ENCODE results near the gene OXT. TPM values are rescaled to one million over a fixed set of nuclear protein-coding genes. Genes with fewer than 3 reads are reported as not detected.

OXT gene
- total and polyA plus RNA-seq, 2 of the 13 experiments (the other 11 are each of a cell fraction or from before 2014, with no cell fraction given) = not detected

DNA sequence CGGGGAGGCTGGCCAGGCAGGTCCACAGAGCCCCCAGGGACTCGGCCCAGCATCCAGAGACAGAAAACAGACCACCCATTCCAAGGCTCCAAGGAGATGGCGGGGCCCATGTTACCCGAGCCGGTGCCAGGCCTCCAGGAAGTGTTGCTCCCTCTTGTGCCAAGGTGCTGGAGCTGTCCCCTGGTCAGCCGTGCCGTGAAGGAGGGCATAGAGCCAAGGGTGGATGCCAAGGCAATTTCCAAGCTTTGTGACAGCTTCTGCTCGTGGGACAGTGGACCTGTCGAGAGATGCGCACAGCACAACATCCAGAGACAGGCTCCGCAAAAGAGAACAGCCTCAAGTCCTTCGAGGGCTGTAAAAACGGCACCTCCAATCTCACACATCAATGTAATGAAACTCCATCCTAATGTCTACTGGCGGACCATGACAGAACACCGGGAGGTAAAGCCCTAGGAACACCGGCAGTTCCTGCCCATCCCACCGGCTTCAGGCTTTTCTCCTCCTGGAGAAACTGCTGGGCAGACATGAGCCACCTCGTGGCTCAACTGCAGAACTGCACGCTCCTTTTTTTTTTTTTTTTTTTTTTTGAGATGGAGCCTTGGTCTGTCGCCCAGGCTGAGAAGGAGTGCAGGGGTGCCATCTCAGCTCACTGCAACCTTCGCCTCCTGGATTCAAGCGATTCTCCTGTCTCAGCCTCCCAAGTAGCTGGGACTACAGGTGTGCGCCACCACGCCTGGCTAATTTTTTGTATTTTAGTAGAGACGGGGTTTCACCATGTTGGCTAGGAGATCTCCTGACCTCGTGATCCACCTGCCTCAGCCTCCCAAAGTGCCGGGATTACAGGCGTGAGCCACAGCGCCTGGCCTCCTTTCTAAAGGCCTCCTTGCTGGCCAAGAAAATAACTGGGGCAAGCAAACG, 44.0 kb downstream of the OXT start (continued):
- TF ChIP-seq, protein P1, sequence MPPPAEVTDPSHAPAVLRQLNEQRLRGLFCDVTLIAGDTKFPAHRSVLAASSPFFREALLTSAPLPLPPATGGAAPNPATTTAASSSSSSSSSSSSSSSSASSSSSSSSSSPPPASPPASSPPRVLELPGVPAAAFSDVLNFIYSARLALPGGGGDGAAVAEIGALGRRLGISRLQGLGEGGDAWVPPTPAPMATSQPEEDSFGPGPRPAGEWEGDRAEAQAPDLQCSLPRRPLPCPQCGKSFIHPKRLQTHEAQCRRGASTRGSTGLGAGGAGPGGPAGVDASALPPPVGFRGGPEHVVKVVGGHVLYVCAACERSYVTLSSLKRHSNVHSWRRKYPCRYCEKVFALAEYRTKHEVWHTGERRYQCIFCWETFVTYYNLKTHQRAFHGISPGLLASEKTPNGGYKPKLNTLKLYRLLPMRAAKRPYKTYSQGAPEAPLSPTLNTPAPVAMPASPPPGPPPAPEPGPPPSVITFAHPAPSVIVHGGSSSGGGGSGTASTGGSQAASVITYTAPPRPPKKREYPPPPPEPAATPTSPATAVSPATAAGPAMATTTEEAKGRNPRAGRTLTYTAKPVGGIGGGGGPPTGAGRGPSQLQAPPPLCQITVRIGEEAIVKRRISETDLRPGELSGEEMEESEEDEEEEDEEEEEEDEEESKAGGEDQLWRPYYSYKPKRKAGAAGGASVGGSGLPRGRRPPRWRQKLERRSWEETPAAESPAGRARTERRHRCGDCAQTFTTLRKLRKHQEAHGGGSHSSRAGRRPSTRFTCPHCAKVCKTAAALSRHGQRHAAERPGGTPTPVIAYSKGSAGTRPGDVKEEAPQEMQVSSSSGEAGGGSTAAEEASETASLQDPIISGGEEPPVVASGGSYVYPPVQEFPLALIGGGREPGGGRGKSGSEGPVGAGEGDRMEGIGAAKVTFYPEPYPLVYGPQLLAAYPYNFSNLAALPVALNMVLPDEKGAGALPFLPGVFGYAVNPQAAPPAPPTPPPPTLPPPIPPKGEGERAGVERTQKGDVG (CRISPR knock-in tag; IDR thresholded peaks at IDR 0.05; ENCODE audit: borderline replicate concordance) = no peak
- TF ChIP-seq YEATS4 (CRISPR knock-in tag; IDR thresholded peaks at IDR 0.05; ENCODE audit: borderline replicate concordance) (0 out of 2 replicates have a peak, but pooled peaks have one; percentile 29), ETV5 (CRISPR knock-in tag; IDR thresholded peaks at IDR 0.05; ENCODE audit: borderline replicate concordance) (0 out of 2 replicates have a peak, but pooled peaks have one; percentile 21), ZNF569 (CRISPR knock-in tag; IDR thresholded peaks at IDR 0.05; ENCODE audit: borderline replicate concordance) (no peak), ZNF350 (CRISPR knock-in tag; IDR thresholded peaks at IDR 0.05; ENCODE audit: borderline replicate concordance, low read depth) (peak; percentile 55; the same call in 1 of the 2 replicates), ZNF577 (CRISPR knock-in tag; IDR thresholded peaks at IDR 0.05; ENCODE audit: borderline replicate concordance, low read depth) (no peak), CENPX (CRISPR knock-in tag; IDR thresholded peaks at IDR 0.05) (no peak), MEIS1 (CRISPR knock-in tag; IDR thresholded peaks at IDR 0.05; ENCODE audit: borderline replicate concordance) (peak; percentile 55; the same call in 1 of the 2 replicates), SPEN (CRISPR knock-in tag; IDR thresholded peaks at IDR 0.05; ENCODE audit: low read depth) (no peak), ZNF703 (CRISPR knock-in tag; IDR thresholded peaks at IDR 0.05; ENCODE audit: borderline replicate concordance) (no peak), HOXA9 (CRISPR knock-in tag; IDR thresholded peaks at IDR 0.05; ENCODE audit: borderline replicate concordance) (no peak)
- TF ChIP-seq, protein P2, sequence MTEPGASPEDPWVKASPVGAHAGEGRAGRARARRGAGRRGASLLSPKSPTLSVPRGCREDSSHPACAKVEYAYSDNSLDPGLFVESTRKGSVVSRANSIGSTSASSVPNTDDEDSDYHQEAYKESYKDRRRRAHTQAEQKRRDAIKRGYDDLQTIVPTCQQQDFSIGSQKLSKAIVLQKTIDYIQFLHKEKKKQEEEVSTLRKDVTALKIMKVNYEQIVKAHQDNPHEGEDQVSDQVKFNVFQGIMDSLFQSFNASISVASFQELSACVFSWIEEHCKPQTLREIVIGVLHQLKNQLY (CRISPR knock-in tag; IDR thresholded peaks at IDR 0.05) = no peak
- TF ChIP-seq, protein P3, sequence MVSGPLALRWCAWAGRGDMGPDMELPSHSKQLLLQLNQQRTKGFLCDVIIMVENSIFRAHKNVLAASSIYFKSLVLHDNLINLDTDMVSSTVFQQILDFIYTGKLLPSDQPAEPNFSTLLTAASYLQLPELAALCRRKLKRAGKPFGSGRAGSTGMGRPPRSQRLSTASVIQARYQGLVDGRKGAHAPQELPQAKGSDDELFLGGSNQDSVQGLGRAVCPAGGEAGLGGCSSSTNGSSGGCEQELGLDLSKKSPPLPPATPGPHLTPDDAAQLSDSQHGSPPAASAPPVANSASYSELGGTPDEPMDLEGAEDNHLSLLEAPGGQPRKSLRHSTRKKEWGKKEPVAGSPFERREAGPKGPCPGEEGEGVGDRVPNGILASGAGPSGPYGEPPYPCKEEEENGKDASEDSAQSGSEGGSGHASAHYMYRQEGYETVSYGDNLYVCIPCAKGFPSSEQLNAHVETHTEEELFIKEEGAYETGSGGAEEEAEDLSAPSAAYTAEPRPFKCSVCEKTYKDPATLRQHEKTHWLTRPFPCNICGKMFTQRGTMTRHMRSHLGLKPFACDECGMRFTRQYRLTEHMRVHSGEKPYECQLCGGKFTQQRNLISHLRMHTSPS (CRISPR knock-in tag; IDR thresholded peaks at IDR 0.05; ENCODE audit: low read depth) = 0 out of 2 replicates have a peak, but pooled peaks have one; percentile 18
- TF ChIP-seq, protein P4, sequence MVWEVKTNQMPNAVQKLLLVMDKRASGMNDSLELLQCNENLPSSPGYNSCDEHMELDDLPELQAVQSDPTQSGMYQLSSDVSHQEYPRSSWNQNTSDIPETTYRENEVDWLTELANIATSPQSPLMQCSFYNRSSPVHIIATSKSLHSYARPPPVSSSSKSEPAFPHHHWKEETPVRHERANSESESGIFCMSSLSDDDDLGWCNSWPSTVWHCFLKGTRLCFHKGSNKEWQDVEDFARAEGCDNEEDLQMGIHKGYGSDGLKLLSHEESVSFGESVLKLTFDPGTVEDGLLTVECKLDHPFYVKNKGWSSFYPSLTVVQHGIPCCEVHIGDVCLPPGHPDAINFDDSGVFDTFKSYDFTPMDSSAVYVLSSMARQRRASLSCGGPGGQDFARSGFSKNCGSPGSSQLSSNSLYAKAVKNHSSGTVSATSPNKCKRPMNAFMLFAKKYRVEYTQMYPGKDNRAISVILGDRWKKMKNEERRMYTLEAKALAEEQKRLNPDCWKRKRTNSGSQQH (CRISPR knock-in tag; IDR thresholded peaks at IDR 0.05; ENCODE audit: low read depth) = no peak
- TF ChIP-seq, protein P5, sequence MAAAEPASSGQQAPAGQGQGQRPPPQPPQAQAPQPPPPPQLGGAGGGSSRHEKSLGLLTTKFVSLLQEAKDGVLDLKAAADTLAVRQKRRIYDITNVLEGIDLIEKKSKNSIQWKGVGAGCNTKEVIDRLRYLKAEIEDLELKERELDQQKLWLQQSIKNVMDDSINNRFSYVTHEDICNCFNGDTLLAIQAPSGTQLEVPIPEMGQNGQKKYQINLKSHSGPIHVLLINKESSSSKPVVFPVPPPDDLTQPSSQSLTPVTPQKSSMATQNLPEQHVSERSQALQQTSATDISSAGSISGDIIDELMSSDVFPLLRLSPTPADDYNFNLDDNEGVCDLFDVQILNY (CRISPR knock-in tag; conservative IDR thresholded peaks at IDR 0.05) = no peak
- TF ChIP-seq, protein P6, sequence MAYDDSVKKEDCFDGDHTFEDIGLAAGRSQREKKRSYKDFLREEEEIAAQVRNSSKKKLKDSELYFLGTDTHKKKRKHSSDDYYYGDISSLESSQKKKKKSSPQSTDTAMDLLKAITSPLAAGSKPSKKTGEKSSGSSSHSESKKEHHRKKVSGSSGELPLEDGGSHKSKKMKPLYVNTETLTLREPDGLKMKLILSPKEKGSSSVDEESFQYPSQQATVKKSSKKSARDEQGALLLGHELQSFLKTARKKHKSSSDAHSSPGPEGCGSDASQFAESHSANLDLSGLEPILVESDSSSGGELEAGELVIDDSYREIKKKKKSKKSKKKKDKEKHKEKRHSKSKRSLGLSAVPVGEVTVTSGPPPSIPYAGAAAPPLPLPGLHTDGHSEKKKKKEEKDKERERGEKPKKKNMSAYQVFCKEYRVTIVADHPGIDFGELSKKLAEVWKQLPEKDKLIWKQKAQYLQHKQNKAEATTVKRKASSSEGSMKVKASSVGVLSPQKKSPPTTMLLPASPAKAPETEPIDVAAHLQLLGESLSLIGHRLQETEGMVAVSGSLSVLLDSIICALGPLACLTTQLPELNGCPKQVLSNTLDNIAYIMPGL (CRISPR knock-in tag; IDR thresholded peaks at IDR 0.05; ENCODE audit: borderline replicate concordance in 1 of 2, low read depth in 1 of 2) = peak; percentile 41 to 75; a peak in 3 of 4 replicates
